HG02623 (cell line): Measurements from ENCODE around the gene THYN1.

Experiments
- ATAC-seq: cut with Tn5 transposase; IDR thresholded peaks from one replicate; pipeline ENCODE4 v1.9.1; 2021; ENCODE audit warnings: moderate library complexity; ENCODE audit not compliant: unreplicated experiment

Gene THYN1

GRCh38 chr11:134224710-134225664, 28.2 kb downstream of the THYN1 start:
- peak; percentile 17 for ATAC-seq

DNA sequence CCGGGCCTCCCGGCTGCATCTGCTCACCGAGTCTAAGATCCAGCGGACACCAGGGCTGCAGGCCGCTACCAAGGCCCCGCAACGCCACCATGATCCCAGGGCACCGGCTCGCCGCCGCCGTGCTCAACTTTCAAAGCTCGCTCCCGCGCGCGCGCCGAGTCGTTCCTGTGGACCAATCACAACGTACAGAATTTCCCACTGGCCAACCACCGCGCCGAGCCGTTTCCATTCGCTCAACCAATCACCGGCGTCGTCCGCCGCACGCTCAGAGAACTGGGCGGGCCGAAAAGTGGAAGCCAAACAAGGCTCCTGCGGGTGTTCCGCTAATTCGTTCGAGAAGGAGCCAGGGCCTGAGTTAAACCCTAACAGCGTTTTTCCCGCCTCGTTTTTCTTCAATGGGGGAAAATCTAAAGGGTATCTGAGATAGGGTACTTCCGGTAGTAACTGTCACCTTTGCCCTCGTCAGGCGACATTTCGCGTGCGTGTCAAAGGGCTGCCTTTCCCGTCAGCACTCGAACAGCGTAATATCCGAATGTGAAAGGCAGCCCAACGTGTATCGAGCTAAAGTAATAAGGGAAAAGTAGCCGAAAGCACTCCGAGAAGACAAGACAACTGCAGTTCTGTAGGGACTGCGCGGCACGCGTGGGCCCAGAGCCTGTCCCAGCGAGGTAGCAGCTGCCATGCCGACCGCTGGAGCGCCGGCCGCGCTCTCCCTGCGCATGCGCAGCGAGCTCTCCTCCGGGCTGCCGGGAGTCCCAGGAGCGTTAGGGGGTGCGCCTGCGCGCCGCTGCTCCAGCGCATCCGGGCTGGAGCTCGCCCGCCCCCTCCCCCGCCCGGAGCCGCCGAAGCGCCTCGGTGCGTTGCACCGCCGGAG, 29.1 kb downstream of the THYN1 start, which contains the start of the genes NCAPD3 and VPS26B:
NCAPD3 (minus strand) TSS at position 132 of the 874 bp plus-strand sequence; CDS start at position 91, 41 bp downstream.
VPS26B (plus strand) TSS at position 836 of the 874 bp plus-strand sequence. CDS start 452 bp downstream, outside the sequence.
- peak; percentile 70 for ATAC-seq

GRCh38 chr11:134223121-134223520, 30.0 kb downstream of the THYN1 start:
- ATAC-seq: no peak

- ATAC-seq: no peak
Measured at GRCh38 chr11:134216816-134217215, 36.3 kb downstream of the THYN1 start.

GRCh38 chr11:134215836-134216235, 37.3 kb downstream of the THYN1 start:
- ATAC-seq: no peak

- no peak for ATAC-seq
Measured at GRCh38 chr11:134207538-134208239, 45.5 kb downstream of the THYN1 start.

DNA sequence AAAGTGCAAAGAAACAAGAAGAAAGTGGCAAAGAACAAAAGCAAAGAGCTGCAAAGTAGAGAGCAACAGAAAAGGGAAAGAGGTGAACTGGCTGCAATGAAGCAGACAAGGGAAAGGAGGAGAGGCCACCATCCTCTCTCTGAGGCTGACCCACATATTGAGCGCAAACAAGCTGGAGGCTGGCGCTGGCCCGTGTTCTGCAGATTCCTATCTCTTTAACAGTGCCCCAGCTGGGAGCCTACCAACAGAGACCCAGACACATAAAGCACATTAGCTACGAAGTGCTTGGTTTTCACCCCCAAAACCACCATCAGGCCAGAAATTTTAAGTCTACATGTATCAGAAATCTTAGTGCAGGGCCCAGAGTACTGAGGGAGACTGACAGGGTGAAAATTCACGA, 47.0 kb downstream of the THYN1 start:
- no peak for ATAC-seq

GRCh38 chr11:134205729-134206128, 47.4 kb downstream of the THYN1 start:
- no peak for ATAC-seq

DNA sequence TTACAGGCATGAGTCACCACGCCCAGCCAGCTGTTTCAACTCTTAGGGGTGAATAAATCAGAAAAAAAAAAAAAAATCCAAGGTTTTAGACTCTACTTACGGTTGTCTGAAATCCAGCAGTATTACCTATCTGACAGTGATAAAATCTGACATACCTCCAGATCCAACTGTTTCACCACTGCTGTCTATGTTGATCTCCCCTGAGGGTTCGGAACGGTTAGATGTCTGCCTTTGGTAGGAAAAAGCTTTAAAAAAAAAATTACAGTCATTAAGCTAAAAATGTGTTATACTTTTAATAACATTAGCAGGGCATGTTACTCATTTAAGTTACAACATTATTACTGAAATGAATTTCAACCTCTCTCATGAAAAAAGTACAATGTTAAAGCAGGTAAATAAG, 50.5 kb downstream of the THYN1 start:
- no peak for ATAC-seq

- ATAC-seq: no peak
Measured at GRCh38 chr11:134200688-134201087, 52.5 kb downstream of the THYN1 start.

GRCh38 chr11:134199531-134199930, 53.6 kb downstream of the THYN1 start:
- ATAC-seq: no peak
